ENCODE results near the gene SLC22A23.

Gene SLC22A23

DNA sequence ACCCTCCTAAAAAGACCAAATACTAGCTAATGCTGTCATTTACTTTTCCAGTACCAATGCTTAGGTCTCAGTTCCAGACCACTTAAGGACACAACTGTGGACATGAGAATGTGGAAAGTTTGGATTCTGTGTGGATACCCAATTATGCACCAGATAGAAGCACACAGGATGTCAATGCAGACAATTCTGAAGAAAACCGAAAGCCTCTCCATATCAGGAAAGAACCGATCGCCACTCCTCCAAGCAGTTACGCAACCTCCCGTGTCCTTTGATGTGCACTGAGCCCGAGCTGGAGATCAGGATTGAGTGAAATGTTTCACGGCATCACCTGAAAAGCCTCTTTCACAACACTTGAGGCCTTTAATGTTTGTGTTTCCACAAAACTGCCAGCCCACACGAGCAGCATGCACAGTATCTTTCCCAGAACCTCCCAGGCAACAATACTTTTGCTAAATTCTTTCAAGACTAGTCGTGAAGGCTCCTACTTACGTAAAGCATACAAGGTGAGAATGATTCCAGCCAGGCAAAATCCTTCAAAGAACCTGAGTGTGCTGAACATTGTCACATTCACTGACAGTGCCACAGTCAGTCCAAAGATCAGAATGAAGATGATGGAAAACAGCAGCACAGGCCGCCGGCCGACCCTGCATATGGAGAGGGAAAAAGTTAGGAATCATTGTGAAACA lies 47.0 kb downstream of the SLC22A23 start:
- Histone ChIP-seq H3K27me3 (ENCODE audit: control insufficient read depth, insufficient read depth, low read length) (no peaks in the 10 kb centered on the region), H3K9ac (ENCODE audit: low read depth, low read length) (no peak overlapping the region), H3K36me3 (ENCODE audit: control insufficient read depth, insufficient read depth, low read length) (peaks cover 6% of the 10 kb centered on the region; the same call in 1 of the 2 replicates), H3K9me3 (ENCODE audit: control insufficient read depth, insufficient read depth, low read length) (no peaks in the 10 kb centered on the region), H3K27ac (ENCODE audit: low read depth, low read length) (peak overlapping the region; percentile 50), H3K4me1 (ENCODE audit: control insufficient read depth, insufficient read depth, low read length) (peaks cover 31% of the 10 kb centered on the region), H3K4me3 (ENCODE audit: low read depth, low read length) (no peak overlapping the region)

DNA sequence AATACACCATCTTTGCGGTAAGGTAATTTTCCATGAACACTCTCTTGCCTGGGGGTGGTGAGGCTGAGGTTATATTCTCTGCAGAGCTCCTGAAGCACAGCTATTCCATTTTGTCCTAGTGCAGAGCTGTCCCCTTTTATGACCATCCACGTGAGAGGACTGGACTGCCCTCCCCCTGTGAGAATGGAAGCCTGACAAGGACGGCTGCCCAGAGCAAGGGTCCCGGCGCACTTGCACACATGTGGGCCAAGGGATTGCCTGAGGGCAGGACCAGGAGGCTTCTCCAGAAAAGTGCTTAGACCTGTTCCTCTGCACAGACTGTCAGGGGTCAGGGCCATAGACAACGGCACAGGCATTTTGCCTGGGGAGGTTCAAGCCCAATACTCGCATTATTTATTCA lies 48.2 kb downstream of the SLC22A23 start:
- Histone ChIP-seq H3K27me3 (ENCODE audit: control insufficient read depth, insufficient read depth, low read length) (no peaks in the 10 kb centered on the region), H3K4me1 (ENCODE audit: control insufficient read depth, insufficient read depth, low read length) (peaks cover 19% of the 10 kb centered on the region), H3K27ac (ENCODE audit: low read depth, low read length) (no peak overlapping the region), H3K9me3 (ENCODE audit: control insufficient read depth, insufficient read depth, low read length) (no peaks in the 10 kb centered on the region), H3K4me3 (ENCODE audit: low read depth, low read length) (no peak overlapping the region), H3K36me3 (ENCODE audit: control insufficient read depth, insufficient read depth, low read length) (peaks cover 6% of the 10 kb centered on the region; the same call in 1 of the 2 replicates), H3K9ac (ENCODE audit: low read depth, low read length) (no peak overlapping the region)

DNA sequence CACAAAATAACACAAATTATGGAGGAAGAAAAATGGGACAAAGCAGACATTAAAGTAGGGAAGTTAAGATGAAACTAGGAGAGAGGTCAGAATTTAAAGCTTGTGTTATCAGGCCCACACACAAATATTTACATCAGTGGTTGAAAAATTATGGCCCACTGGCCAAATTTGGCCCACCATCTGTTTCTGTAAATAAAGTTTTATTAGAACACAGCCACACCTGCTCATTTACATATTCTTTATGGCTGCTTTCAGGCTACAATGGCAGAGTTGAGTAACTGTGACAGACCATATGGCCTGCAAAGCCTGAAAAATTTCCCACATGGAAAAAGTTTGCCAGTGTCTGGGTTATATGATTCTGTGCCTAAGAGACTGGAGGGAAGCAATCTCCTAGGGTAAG lies 49.0 kb downstream of the SLC22A23 start:
- H3K4me1 ChIP-seq (ENCODE audit: control insufficient read depth, insufficient read depth, low read length), result peaks cover 19% of the 10 kb centered on the region
- H3K9ac ChIP-seq (ENCODE audit: low read depth, low read length), result no peak overlapping the region
- H3K9me3 ChIP-seq (ENCODE audit: control insufficient read depth, insufficient read depth, low read length), result no peaks in the 10 kb centered on the region
- no peaks in the 10 kb centered on the region for H3K27me3 ChIP-seq (ENCODE audit: control insufficient read depth, insufficient read depth, low read length)
- H3K27ac ChIP-seq (ENCODE audit: low read depth, low read length), result no peak overlapping the region
- H3K4me3 ChIP-seq (ENCODE audit: low read depth, low read length), result no peak overlapping the region
- H3K36me3 ChIP-seq (ENCODE audit: control insufficient read depth, insufficient read depth, low read length), result peaks cover 6% of the 10 kb centered on the region; the same call in 1 of the 2 replicates

DNA sequence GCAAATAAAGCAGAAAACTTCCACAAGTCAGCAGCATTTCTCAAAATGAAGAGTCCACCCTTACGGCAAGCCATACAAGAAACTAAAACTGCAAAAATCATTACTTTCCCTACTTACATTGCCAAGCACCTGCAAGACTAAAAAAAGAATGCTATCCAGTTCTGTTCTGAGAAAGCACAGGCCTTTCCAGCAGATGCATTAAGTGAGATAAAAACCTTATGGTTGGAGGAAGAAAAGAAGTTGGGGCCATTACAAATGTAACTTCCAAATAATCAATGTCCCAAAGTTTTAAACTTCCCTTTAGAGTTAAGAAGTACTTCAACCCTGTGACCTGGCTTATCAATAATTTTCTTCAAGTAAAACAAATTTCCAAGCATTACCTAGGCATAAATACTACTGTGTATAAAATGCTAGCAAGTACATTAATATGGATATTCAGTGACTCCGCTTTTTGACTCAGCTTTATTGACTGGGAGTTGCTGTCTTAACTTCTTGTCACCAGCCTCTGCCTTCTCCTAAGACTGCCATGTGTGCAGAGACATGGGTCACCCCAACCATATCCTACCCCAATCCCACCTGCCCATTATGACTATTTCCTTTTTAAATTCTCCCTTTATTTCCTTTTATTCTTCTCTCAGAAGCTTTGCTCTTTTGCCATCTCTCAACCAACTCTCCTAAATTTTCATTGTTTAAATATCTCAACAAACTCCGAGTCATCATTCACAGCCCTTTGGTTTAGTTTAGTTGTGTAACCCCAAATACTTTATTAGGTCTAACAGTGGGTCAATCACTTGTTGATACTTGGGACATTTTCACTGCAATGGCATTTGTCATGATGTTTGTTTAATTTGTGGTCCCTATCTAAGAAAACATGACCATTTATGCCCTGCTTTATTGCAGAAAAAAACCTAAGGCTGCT lies 49.7 kb downstream of the SLC22A23 start:
- Histone ChIP-seq H3K9me3 (ENCODE audit: control insufficient read depth, insufficient read depth, low read length) (no peaks in the 10 kb centered on the region), H3K27ac (ENCODE audit: low read depth, low read length) (no peak overlapping the region), H3K27me3 (ENCODE audit: control insufficient read depth, insufficient read depth, low read length) (no peaks in the 10 kb centered on the region), H3K4me3 (ENCODE audit: low read depth, low read length) (no peak overlapping the region), H3K9ac (ENCODE audit: low read depth, low read length) (no peak overlapping the region), H3K36me3 (ENCODE audit: control insufficient read depth, insufficient read depth, low read length) (0 out of 2 replicates have a peak, but pooled peaks cover under 1% of the 10 kb centered on the region), H3K4me1 (ENCODE audit: control insufficient read depth, insufficient read depth, low read length) (peaks cover 19% of the 10 kb centered on the region)

DNA sequence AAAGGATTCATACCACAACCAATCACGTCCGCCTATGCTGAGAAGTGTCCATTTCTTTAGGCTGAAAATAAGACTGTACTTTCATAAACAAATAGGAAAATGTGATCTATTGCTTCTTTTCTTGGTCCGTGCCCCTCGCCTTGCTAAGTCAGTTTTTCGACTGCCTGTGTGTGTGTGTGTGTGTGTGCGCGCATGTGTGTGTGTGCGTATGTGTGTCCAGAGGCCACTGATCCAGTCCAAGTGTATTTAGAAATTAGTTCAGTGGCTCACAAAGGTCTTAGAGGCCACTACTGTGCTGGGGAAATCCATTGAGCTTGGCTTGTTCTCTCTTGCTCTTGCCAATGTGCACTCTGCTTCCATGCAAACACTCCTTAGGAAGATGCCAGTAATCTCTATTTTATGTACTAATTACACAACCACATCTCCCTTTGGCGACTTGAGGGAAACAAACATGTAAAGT lies 50.5 kb downstream of the SLC22A23 start:
- H3K27ac ChIP-seq (ENCODE audit: low read depth, low read length), result no peak overlapping the region
- no peaks in the 10 kb centered on the region for H3K9me3 ChIP-seq (ENCODE audit: control insufficient read depth, insufficient read depth, low read length)
- peaks cover 19% of the 10 kb centered on the region for H3K4me1 ChIP-seq (ENCODE audit: control insufficient read depth, insufficient read depth, low read length)
- no peaks in the 10 kb centered on the region for H3K36me3 ChIP-seq (ENCODE audit: control insufficient read depth, insufficient read depth, low read length)
- no peak overlapping the region for H3K4me3 ChIP-seq (ENCODE audit: low read depth, low read length)
- no peaks in the 10 kb centered on the region for H3K27me3 ChIP-seq (ENCODE audit: control insufficient read depth, insufficient read depth, low read length)
- no peak overlapping the region for H3K9ac ChIP-seq (ENCODE audit: low read depth, low read length)

DNA sequence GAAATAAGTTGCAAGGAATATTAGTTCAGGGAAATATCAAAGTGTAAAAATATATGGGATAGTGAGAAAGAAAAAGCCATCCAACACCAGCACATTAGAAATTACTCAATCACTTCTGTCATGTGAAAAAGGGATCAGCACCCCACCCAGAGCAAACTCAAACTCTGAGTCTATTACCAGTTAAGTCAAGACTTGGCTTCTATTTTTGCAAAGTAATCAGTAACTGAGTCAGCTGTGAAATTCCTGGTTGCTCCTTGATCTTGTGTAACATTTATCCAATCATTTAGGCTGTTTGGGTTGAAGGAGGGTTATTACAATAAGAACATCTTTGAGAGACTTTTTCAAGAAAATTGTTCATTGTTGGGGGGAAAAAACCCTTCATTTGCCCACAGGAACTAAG lies 51.2 kb downstream of the SLC22A23 start:
- H3K27me3 ChIP-seq (ENCODE audit: control insufficient read depth, insufficient read depth, low read length), result no peaks in the 10 kb centered on the region
- peaks cover 19% of the 10 kb centered on the region for H3K4me1 ChIP-seq (ENCODE audit: control insufficient read depth, insufficient read depth, low read length)
- H3K36me3 ChIP-seq (ENCODE audit: control insufficient read depth, insufficient read depth, low read length), result no peaks in the 10 kb centered on the region
- no peak overlapping the region for H3K9ac ChIP-seq (ENCODE audit: low read depth, low read length)
- no peaks in the 10 kb centered on the region for H3K9me3 ChIP-seq (ENCODE audit: control insufficient read depth, insufficient read depth, low read length)
- H3K27ac ChIP-seq (ENCODE audit: low read depth, low read length), result no peak overlapping the region
- H3K4me3 ChIP-seq (ENCODE audit: low read depth, low read length), result no peak overlapping the region

DNA sequence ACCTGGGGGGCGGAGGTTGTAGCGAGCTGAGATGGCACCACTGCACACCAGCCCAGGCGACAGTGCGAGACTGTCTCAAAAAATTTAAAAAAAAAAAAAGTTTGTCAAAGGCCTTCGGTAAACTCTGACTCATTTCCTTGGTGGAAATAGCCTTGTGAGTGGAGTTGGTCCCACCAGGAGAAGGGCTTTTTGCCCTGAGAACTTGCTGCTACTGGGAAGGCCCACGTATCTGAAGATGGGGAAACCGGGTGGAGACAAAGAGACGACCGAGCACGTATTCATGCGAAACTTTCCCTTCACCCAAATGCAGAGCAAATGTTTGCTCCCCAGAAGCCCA lies 51.7 kb downstream of the SLC22A23 start:
- no peak overlapping the region for H3K4me3 ChIP-seq (ENCODE audit: low read depth, low read length)
- peaks cover 18% of the 10 kb centered on the region for H3K4me1 ChIP-seq (ENCODE audit: control insufficient read depth, insufficient read depth, low read length)
- H3K27me3 ChIP-seq (ENCODE audit: control insufficient read depth, insufficient read depth, low read length), result no peaks in the 10 kb centered on the region
- H3K36me3 ChIP-seq (ENCODE audit: control insufficient read depth, insufficient read depth, low read length), result no peaks in the 10 kb centered on the region
- no peak overlapping the region for H3K9ac ChIP-seq (ENCODE audit: low read depth, low read length)
- H3K9me3 ChIP-seq (ENCODE audit: control insufficient read depth, insufficient read depth, low read length), result no peaks in the 10 kb centered on the region
- no peak overlapping the region for H3K27ac ChIP-seq (ENCODE audit: low read depth, low read length)

DNA sequence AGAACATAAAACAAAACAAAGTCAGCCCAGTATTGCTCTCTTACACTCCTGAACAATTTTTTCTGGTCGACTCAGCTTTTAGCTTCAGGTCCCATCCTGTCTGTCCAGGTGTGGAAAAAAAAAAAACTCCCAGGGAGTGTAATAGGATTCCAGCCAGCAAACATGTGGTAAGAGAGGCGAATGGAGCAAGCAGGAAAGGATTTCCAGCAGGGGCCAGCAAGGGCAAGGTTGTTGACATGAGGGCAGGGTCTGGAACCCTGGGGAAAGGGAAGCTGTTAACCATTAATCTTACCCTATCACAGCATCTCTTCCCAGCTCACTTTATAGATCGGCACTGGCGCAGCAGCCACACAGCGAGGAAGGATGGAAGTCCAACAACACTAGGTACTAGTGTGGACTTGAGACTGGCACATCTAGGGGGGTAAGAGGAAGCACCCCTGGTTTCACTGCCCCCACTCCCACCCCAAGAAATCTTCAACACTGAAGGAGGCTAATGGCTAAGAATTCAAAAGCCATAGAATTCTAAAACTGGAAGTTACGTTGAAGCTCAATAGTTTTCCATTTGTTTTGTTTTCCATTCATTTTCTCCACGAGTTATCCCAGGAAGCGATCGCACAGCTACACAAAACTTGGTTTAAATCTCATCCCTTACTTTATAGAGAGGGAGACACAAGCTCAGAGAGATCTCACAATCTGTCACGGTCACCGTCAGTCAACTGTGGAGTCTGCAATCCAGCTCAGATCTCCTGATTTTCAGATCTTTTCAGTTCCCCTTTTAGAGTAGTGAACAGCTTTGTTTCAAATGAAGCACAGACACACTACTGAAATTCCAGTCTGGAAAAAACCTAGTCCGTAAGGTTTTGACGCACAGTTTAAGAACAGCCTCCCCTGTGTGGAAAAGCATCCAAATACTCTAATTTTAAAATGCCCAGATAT lies 53.3 kb downstream of the SLC22A23 start:
- Histone ChIP-seq H3K27ac (ENCODE audit: low read depth, low read length) (no peak overlapping the region), H3K4me1 (ENCODE audit: control insufficient read depth, insufficient read depth, low read length) (peaks cover 2% of the 10 kb centered on the region), H3K36me3 (ENCODE audit: control insufficient read depth, insufficient read depth, low read length) (no peaks in the 10 kb centered on the region), H3K9ac (ENCODE audit: low read depth, low read length) (no peak overlapping the region), H3K4me3 (ENCODE audit: low read depth, low read length) (no peak overlapping the region), H3K9me3 (ENCODE audit: control insufficient read depth, insufficient read depth, low read length) (no peaks in the 10 kb centered on the region), H3K27me3 (ENCODE audit: control insufficient read depth, insufficient read depth, low read length) (no peaks in the 10 kb centered on the region)

DNA sequence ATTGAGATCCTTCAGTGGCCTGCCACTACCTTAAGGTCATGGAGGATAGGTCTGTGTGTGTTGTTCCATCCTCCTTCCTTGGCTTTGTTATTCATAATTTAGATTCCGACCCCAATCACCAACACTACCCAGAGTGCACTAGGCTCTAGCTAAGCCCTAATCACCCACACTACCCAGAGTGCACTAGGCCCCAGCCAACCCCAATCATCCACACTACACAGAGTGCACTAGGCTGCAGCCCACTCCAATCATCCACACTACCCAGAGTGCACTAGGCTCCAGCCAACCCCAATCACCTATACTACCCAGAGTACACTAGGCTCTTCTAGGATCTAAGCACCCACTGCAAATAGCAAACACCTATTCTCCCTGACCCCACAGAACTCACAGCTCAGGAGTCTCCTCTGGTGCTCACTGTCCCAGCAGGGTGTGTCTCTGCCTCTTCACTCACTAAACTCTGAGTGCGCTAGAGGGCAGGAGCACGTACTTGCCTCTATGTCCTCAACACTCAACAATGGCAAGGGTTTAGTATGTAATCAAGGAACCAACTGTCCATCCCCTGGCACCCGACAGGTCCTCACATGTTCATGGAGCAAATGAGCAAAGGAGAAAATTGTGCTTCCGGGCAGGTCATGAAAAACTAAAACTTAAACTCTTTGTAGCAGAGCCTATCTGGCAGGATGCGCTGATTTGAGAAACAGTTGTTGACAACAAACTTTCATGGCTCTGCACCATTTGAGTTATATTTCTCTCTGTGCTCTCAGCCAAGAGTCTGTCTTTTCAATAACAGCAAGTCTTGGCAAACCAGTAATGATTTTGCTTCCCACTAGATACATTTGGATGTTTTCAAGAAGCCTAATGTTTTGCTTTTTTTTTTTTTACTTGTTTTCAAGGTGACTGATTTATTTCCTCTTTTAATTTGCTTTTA lies 54.3 kb downstream of the SLC22A23 start:
- Histone ChIP-seq H3K9me3 (ENCODE audit: control insufficient read depth, insufficient read depth, low read length) (no peaks in the 10 kb centered on the region), H3K36me3 (ENCODE audit: control insufficient read depth, insufficient read depth, low read length) (no peaks in the 10 kb centered on the region), H3K27ac (ENCODE audit: low read depth, low read length) (no peak overlapping the region), H3K27me3 (ENCODE audit: control insufficient read depth, insufficient read depth, low read length) (no peaks in the 10 kb centered on the region), H3K4me1 (ENCODE audit: control insufficient read depth, insufficient read depth, low read length) (no peaks in the 10 kb centered on the region), H3K9ac (ENCODE audit: low read depth, low read length) (no peak overlapping the region), H3K4me3 (ENCODE audit: low read depth, low read length) (no peak overlapping the region)

DNA sequence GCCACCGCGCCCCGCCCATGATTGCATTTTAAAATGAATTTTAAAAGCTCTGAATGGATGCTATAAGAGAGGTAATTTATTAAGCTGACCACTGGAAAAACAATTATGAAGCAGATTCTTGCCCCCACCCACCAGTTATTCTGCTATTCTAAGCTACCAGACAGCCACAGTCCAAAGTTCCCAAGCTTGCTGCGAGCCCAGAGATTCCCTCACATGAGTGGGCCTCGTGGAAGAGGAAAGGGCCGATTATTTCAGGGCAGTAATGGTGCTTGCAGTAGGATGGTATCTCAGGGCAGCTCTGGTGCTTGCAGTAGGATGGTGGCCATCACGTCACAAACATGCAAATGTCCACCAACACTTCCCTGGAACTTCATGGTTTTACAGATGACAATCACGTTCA lies 56.7 kb downstream of the SLC22A23 start:
- H3K9ac ChIP-seq (ENCODE audit: low read depth, low read length), result no peak overlapping the region
- H3K36me3 ChIP-seq (ENCODE audit: control insufficient read depth, insufficient read depth, low read length), result no peaks in the 10 kb centered on the region
- no peaks in the 10 kb centered on the region for H3K27me3 ChIP-seq (ENCODE audit: control insufficient read depth, insufficient read depth, low read length)
- H3K9me3 ChIP-seq (ENCODE audit: control insufficient read depth, insufficient read depth, low read length), result no peaks in the 10 kb centered on the region
- H3K4me3 ChIP-seq (ENCODE audit: low read depth, low read length), result no peak overlapping the region
- no peaks in the 10 kb centered on the region for H3K4me1 ChIP-seq (ENCODE audit: control insufficient read depth, insufficient read depth, low read length)
- H3K27ac ChIP-seq (ENCODE audit: low read depth, low read length), result no peak overlapping the region

Data from HUES48 (cell line).